GM12878 (cell line): ENCODE data around the gene ZNF839. TPM values are rescaled to one million over a fixed set of nuclear protein-coding genes. Genes with fewer than 3 reads are reported as not detected.

Source experiments
- ATAC-seq: fragments of 200-7000 bp; cut with Tn5 transposase; 3 replicates; pipeline ENCODE4 v1.9.1; 2020; ENCODE audit warnings: mild to moderate bottlenecking, moderate library complexity
- BruUV-seq: library from RNA; stranded (reverse); fragments of 400-500 nt; replicated peaks from 2 replicates; lab custom pipeline; 2021; lab: Mats Ljungman, UMichigan
- CTCF ChIA-PET: fragments of 300-600 bp; sonication (Branson Sonifier 250); formaldehyde crosslinking; extraction: SDS; loops from one replicate; lab custom pipeline; 2021; ENCODE audit warnings: inconsistent platforms; lab: Yijun Ruan, JAX
- POLR2A ChIA-PET: fragments of 350-600 bp; formaldehyde crosslinking; extraction: SDS; loops from one replicate; lab custom pipeline; 2021; ENCODE audit warnings: inconsistent platforms; lab: Charles Lee
- RAD21 ChIA-PET: fragments of 300-600 bp; sonication (Branson Sonifier 250); formaldehyde crosslinking; loops from one replicate; lab custom pipeline; 2023; ENCODE audit warnings: antibody characterized with exemption; ENCODE audit not compliant: unreplicated experiment; lab: Charles Lee
- SMC1A ChIA-PET: fragments of 300-600 bp; sonication (Branson Sonifier 250); formaldehyde crosslinking; loops from one replicate; lab custom pipeline; 2023; ENCODE audit not compliant: unreplicated experiment, uncharacterized antibody; lab: Charles Lee
- DNase-seq: peaks from one replicate; pipeline ENCODE4 v3.0.0-alpha.2; 2011; ENCODE audit warnings: low read depth, low spot score
- FAIRE-seq: peaks from 3 replicates; lab custom pipeline; 2011; peaks lifted over from hg19 to GRCh38; lab: Jason Lieb, UNC
- H2AFZ ChIP-seq: 2 replicates; pipeline ENCODE4 v1.6.0; 2011; ENCODE audit warnings: low read depth, low read length, control low read depth; ENCODE audit not compliant: control insufficient read depth
- H3K27ac ChIP-seq: 2 replicates; pipeline ENCODE4 v1.5.1; 2011; ENCODE audit warnings: control low read depth; ENCODE audit not compliant: control insufficient read depth, insufficient read depth
- H3K27me3 ChIP-seq, 2 experiments: replicated peaks in 1 of 2; 2 replicates each; pipeline versions ENCODE4 v1.6.0 to v1.6.1; 2011; ENCODE audit warnings: low read length in 1 of 2; ENCODE audit not compliant: control insufficient read depth in 2 of 2, insufficient read depth in 2 of 2
- H3K36me3 ChIP-seq, 2 experiments: 2 replicates each; pipeline ENCODE4 v1.5.1; 2011; ENCODE audit warnings: low read length in 1 of 2; ENCODE audit not compliant: control insufficient read depth in 2 of 2, insufficient read depth in 2 of 2
- H3K4me1 ChIP-seq: 2 replicates; pipeline ENCODE4 v1.6.1; 2011; ENCODE audit warnings: mild to moderate bottlenecking, low read length, moderate library complexity, mixed read lengths; ENCODE audit not compliant: control insufficient read depth, insufficient read depth
- H3K4me2 ChIP-seq: 2 replicates; pipeline ENCODE4 v1.6.0; 2011; ENCODE audit warnings: control low read depth; ENCODE audit not compliant: control insufficient read depth, insufficient read depth
- H3K4me3 ChIP-seq: fragments of 200-600 bp; sonication (generic); 2 replicates; pipeline ENCODE4 v1.5.1; 2016
- H3K79me2 ChIP-seq: 2 replicates; pipeline ENCODE4 v1.6.0; 2011; ENCODE audit warnings: low read length; ENCODE audit not compliant: control insufficient read depth, insufficient read depth
- H3K9ac ChIP-seq: 2 replicates; pipeline ENCODE4 v1.8.0; 2011; ENCODE audit warnings: low read length, control low read depth, mixed read lengths; ENCODE audit not compliant: control insufficient read depth, insufficient read depth
- H3K9me3 ChIP-seq: replicated peaks from 3 replicates; pipeline ENCODE4 v1.5.1; 2011; ENCODE audit warnings: mild to moderate bottlenecking, low read length; ENCODE audit not compliant: control insufficient read depth, insufficient read depth
- H4K20me1 ChIP-seq: 2 replicates; pipeline ENCODE4 v1.6.0; 2011; ENCODE audit not compliant: control insufficient read depth, insufficient read depth
- ATF2 ChIP-seq: IDR thresholded peaks from 2 replicates; pipeline ENCODE4 v1.6.1; 2012; ENCODE audit warnings: low read length, inconsistent platforms
- CHD2 ChIP-seq: IDR thresholded peaks from 2 replicates; pipeline ENCODE4 v1.6.1; 2011; ENCODE audit warnings: low read depth, low read length, improper control_type of control experiment, borderline replicate concordance
- CTCF ChIP-seq, 3 experiments: IDR thresholded peaks in 2 of 3; conservative IDR thresholded peaks in 1 of 3; 2 replicates each; pipeline ENCODE4 v1.5.1; 2011; ENCODE audit warnings: low read depth in 3 of 3, low read length in 3 of 3, mild to moderate bottlenecking in 3 of 3, control low read depth in 2 of 3, moderate library complexity in 2 of 3, inconsistent platforms in 1 of 3, mixed read lengths in 1 of 3; ENCODE audit not compliant: control insufficient read depth in 2 of 3, insufficient read depth in 1 of 3; ENCODE audit errors: extremely low read depth in 1 of 3
- ESRRA ChIP-seq: IDR thresholded peaks from 2 replicates; pipeline ENCODE4 v1.6.1; 2012; ENCODE audit warnings: mild to moderate bottlenecking, low read length, improper control_type of control experiment
- IRF5 ChIP-seq: fragments of 450-650 bp; IDR thresholded peaks from 2 replicates; pipeline ENCODE4 v1.6.1; 2017; ENCODE audit warnings: borderline replicate concordance
- MTA2 ChIP-seq: fragments of 450-650 bp; IDR thresholded peaks from 2 replicates; pipeline ENCODE4 v1.6.1; 2016; ENCODE audit warnings: low read depth, mild to moderate bottlenecking, moderate library complexity
- NBN ChIP-seq: fragments of 450-650 bp; IDR thresholded peaks from 2 replicates; pipeline ENCODE4 v1.6.1; 2016
- NFXL1 ChIP-seq: fragments of 450-650 bp; IDR thresholded peaks from 2 replicates; pipeline ENCODE4 v1.6.1; 2017; ENCODE audit warnings: antibody characterized with exemption, mild to moderate bottlenecking, borderline replicate concordance
- NR2F1 ChIP-seq: fragments of 450-650 bp; conservative IDR thresholded peaks from 2 replicates; pipeline ENCODE4 v1.6.1; 2017; ENCODE audit warnings: mild to moderate bottlenecking
- RELB ChIP-seq: fragments of 450-650 bp; IDR thresholded peaks from 2 replicates; pipeline ENCODE4 v1.6.1; 2017; ENCODE audit warnings: low read depth, mild to moderate bottlenecking, moderate library complexity
- SREBF2 ChIP-seq: IDR thresholded peaks from 2 replicates; pipeline ENCODE4 v1.6.1; 2012; ENCODE audit warnings: mild to moderate bottlenecking, low read length
- SUZ12 ChIP-seq: fragments of 200-600 bp; sonication (generic); IDR thresholded peaks from one replicate; pipeline ENCODE4 v1.6.1; 2018; ENCODE audit warnings: antibody characterized with exemption, mild to moderate bottlenecking; ENCODE audit not compliant: unreplicated experiment
- TCF12 ChIP-seq: IDR thresholded peaks from 2 replicates; pipeline ENCODE4 v1.6.1; 2011; ENCODE audit warnings: low read depth, mild to moderate bottlenecking, low read length
- USF2 ChIP-seq: IDR thresholded peaks from 2 replicates; pipeline ENCODE4 v1.6.1; 2011; ENCODE audit warnings: low read depth, low read length, improper control_type of control experiment, borderline replicate concordance
- WRNIP1 ChIP-seq: IDR thresholded peaks from 2 replicates; pipeline ENCODE4 v1.6.1; 2011; ENCODE audit warnings: low read depth, low read length, improper control_type of control experiment, borderline replicate concordance
- ZNF274 ChIP-seq: IDR thresholded peaks from one replicate; pipeline ENCODE4 v1.8.0; 2011; ENCODE audit not compliant: insufficient read length, insufficient read depth
- WGBS: methylation state at CpG from one replicate; pipeline ENCODE4 v1.1.6; 2016; ENCODE audit warnings: low lambda C conversion rate; ENCODE audit not compliant: insufficient replicate concordance, insufficient coverage; ENCODE audit errors: missing lambda C conversion rate; 5-methylcytosine and 5-hydroxymethylcytosine counted together
- in situ Hi-C: fragments of 300-500 bp; cut with MboI; formaldehyde crosslinking; loops from 9 replicates; pipeline ENCODE4 v1.14.3; 2018; ENCODE audit warnings: mixed read lengths
- intact Hi-C: fragments of 100-400 bp; cut with micrococcal nuclease; formaldehyde crosslinking; loops from one replicate; pipeline ENCODE4 v1.14.2; 2022; ENCODE audit not compliant: unreplicated experiment
- polyA plus RNA-seq, 11 experiments: library from polyadenylated mRNA; depleted of rRNA in 4 of 11; unstranded in 6 of 11; stranded (reverse) in 5 of 11; fragments of >200 nt; fragmentation: Nextera tagmentation in 4 of 11; fragmentation: Illumina TruSeq in 1 of 11; extraction: Ambion mirVana in 4 of 11; extraction: Trizol in 1 of 11; gene quantifications; 1 replicate in 1 of 11; 2 replicates in 10 of 11; pipeline versions ENCODE4 v1.2.1 to v1.2.3, GENCODE V29; 2011 to 2016; ENCODE audit warnings: inconsistent platforms in 2 of 11, missing spikeins in 2 of 11, low read depth in 1 of 11
- total RNA-seq, 4 experiments: library from RNA; depleted of rRNA in 3 of 4; stranded (reverse); fragments of >200 nt in 3 of 4; fragmentation: Illumina TruSeq in 1 of 4; extraction: Trizol in 1 of 4; gene quantifications; 2 replicates each; pipeline versions ENCODE4 v1.2.1 to v1.2.3, GENCODE V29; 2013 to 2021

The ZNF839 gene
- total and polyA plus RNA-seq, 10 of the 15 experiments (the other 5 are each of a cell fraction or from before 2014, with no cell fraction given): 1.4 to 14.4 (median 8.6) TPM

- no peak for TF ChIP-seq SUZ12
- no peak for TF ChIP-seq WRNIP1
- no peak for TF ChIP-seq NR2F1
- TF ChIP-seq USF2: no peak
- no peak for TF ChIP-seq MTA2
- TF ChIP-seq NFXL1: no peak
- TF ChIP-seq CHD2: no peak
- TF ChIP-seq RELB: no peak
Observed at GRCh38 chr14:102389246-102389645, 69.7 kb downstream of the ZNF839 start (continued).

- H2AFZ ChIP-seq: no peak overlapping the region
- no peaks in the 10 kb centered on the region for H4K20me1 ChIP-seq
- in situ Hi-C loops: no loop called here
- DNase-seq (no peak), FAIRE-seq (no peak), ATAC-seq (no peak)
- H3K27ac ChIP-seq: no peak overlapping the region
- ChIA-PET CTCF (no interaction called here), POLR2A (no interaction called here), SMC1A (interaction anchor here (0.6 kb wide), 1 partner anchor 639 kb away, joined by 3 read pairs; no protein-coding TSS in a partner anchor), RAD21 (interaction anchor here (1.1 kb wide), 1 partner anchor 9 kb away, joined by 4 read pairs; no protein-coding TSS in a partner anchor)
- no peaks in the 10 kb centered on the region for H3K79me2 ChIP-seq
- WGBS: 94% methylated on average over 2 of the region's 2 CpGs
- no peak overlapping the region for H3K4me2 ChIP-seq
- no peaks in the 10 kb centered on the region for H3K27me3 ChIP-seq
- no peak overlapping the region for H3K9ac ChIP-seq
- intact Hi-C loops: no loop called here
- no TSS peak for BruUV-seq
- H3K9me3 ChIP-seq: no peaks in the 10 kb centered on the region
- H3K4me3 ChIP-seq: no peak overlapping the region
- no peaks in the 10 kb centered on the region; a peak in 1 of 4 replicates for H3K36me3 ChIP-seq
- no peaks in the 10 kb centered on the region for H3K4me1 ChIP-seq
- TF ChIP-seq TCF12: no peak
- no peak for TF ChIP-seq NBN
- no peak for TF ChIP-seq ESRRA
- TF ChIP-seq CTCF (IDR thresholded peaks at IDR 0.05 in 2 of 3, conservative IDR thresholded peaks at IDR 0.05 in 1 of 3; ENCODE audit: control insufficient read depth in 2 of 3, extremely low read depth in 1 of 3, insufficient read depth in 1 of 3, low read depth in 3 of 3, low read length in 3 of 3): no peak
- no peak for TF ChIP-seq IRF5
- TF ChIP-seq ZNF274: no peak
- TF ChIP-seq SREBF2: no peak
- no peak for TF ChIP-seq ATF2
Observed at GRCh38 chr14:102390064-102390855, 70.7 kb downstream of the ZNF839 start.
